Mucosa of descending colon (tissue), 3 donors: Measurements from ENCODE around the gene EIPR1. TPM values are rescaled to one million over a fixed set of nuclear protein-coding genes. Genes with fewer than 3 reads are reported as not detected.

Experiments used
- ATAC-seq: fragments of 200-7000 bp; cut with Tn5 transposase; one replicate; pipeline ENCODE4 v1.9.1; 2020; ENCODE audit warnings: mild to moderate bottlenecking, moderate library complexity
- DNase-seq, 3 donors: peaks; one replicate each; pipeline ENCODE4 v3.0.0-alpha.2; 2020
- H3K36me3 ChIP-seq: fragments of 200-600 bp; one replicate; pipeline ENCODE4 v1.8.0; 2021; ENCODE audit warnings: low read depth, mild to moderate bottlenecking
- H3K4me1 ChIP-seq: fragments of 200-600 bp; one replicate; pipeline ENCODE4 v1.8.0; 2021; ENCODE audit warnings: low read depth, mild to moderate bottlenecking
- H3K4me3 ChIP-seq: fragments of 200-600 bp; one replicate; pipeline ENCODE4 v1.8.0; 2021; ENCODE audit warnings: mild to moderate bottlenecking
- H3K9me3 ChIP-seq: fragments of 200-600 bp; one replicate; pipeline ENCODE4 v1.8.0; 2021; ENCODE audit warnings: mild to moderate bottlenecking
- CTCF ChIP-seq: fragments of 200-600 bp; IDR thresholded peaks from one replicate; pipeline ENCODE4 v1.8.0; 2022; ENCODE audit warnings: antibody characterized with exemption, mild to moderate bottlenecking
- intact Hi-C, 2 donors: fragments of 100-400 bp; cut with DNase I in 1 of 2; cut with micrococcal nuclease in 1 of 2; formaldehyde crosslinking; loops; one replicate each; pipeline versions ENCODE4 v1.11.0 to v1.11.1; 2022; cut with DNase I, micrococcal nuclease
- total RNA-seq, 3 donors: library from RNA; stranded (reverse); fragmentation: NEBNext Ultra II Directional in 2 of 3; extraction: Animal tissue kit (Norgen Biotek cat#: 25700) in 2 of 3; gene quantifications; one replicate each; pipeline versions ENCODE4 v1.2.1 to v1.2.4, GENCODE V29; 2021 to 2023
- donor health status: DM: no; HTN: no; CAD: no; lungs with moderate emphysema.
- donor health status: DM: no; HTN: no; CAD: no.
- donor health status: DM: no; HTN: yes; CAD: no.

The EIPR1 gene
- total RNA-seq, 3 donors from 2014 or later, result 15.9 to 27.1 (median 25.0) TPM

GRCh38 chr2:3169106-3169870 lies 208.3 kb downstream of the EIPR1 start:
- H3K4me1 ChIP-seq, result no peaks in the 10 kb centered on the region
- no peak overlapping the region for H3K4me3 ChIP-seq
- H3K9me3 ChIP-seq, result peaks cover 2% of the 10 kb centered on the region
- ATAC-seq (no peak), DNase-seq (no peak)
- no peak for TF ChIP-seq CTCF
- intact Hi-C loops, result no loop called here
- H3K36me3 ChIP-seq, result no peaks in the 10 kb centered on the region

- no peak for TF ChIP-seq CTCF
- Histone ChIP-seq H3K36me3 (no peaks in the 10 kb centered on the region), H3K4me3 (no peak overlapping the region), H3K4me1 (no peaks in the 10 kb centered on the region), H3K9me3 (peaks cover 11% of the 10 kb centered on the region)
- ATAC-seq, result no peak
- intact Hi-C loops, result no loop called here
- no peak for DNase-seq
These were observed 209.3 kb downstream of the EIPR1 start for GRCh38 chr2:3168230-3168891.

- intact Hi-C loops, result no loop called here
- DNase-seq (no peak), ATAC-seq (no peak)
- H3K36me3 ChIP-seq, result no peaks in the 10 kb centered on the region
- no peak for TF ChIP-seq CTCF
- H3K4me3 ChIP-seq, result no peak overlapping the region
- H3K9me3 ChIP-seq, result peaks cover 19% of the 10 kb centered on the region
- no peaks in the 10 kb centered on the region for H3K4me1 ChIP-seq
These were observed 214.2 kb downstream of the EIPR1 start for GRCh38 chr2:3163401-3163800.

GRCh38 chr2:3162442-3163077 lies 215.1 kb downstream of the EIPR1 start:
- no peak for TF ChIP-seq CTCF
- peaks cover 19% of the 10 kb centered on the region for H3K9me3 ChIP-seq
- H3K36me3 ChIP-seq, result no peaks in the 10 kb centered on the region
- no peak for DNase-seq
- H3K4me1 ChIP-seq, result no peaks in the 10 kb centered on the region
- intact Hi-C loops, result no loop called here
- no peak overlapping the region for H3K4me3 ChIP-seq
- ATAC-seq, result no peak

- H3K4me3 ChIP-seq, result no peak overlapping the region
- intact Hi-C loops, result no loop called here
- TF ChIP-seq CTCF, result no peak
- no peak for ATAC-seq
- no peak for DNase-seq
- no peaks in the 10 kb centered on the region for H3K4me1 ChIP-seq
- no peaks in the 10 kb centered on the region for H3K36me3 ChIP-seq
- peaks cover 19% of the 10 kb centered on the region for H3K9me3 ChIP-seq
These were observed 216.8 kb downstream of the EIPR1 start for GRCh38 chr2:3160751-3161330.
